Stomach (tissue), 4 donors: Measurements from ENCODE around the gene UGGT2.

ENCODE experiments used
- CTCF ChIP-seq, 7 experiments: fragments of 450-650 bp in 4 of 7; fragments of 200-600 bp in 3 of 7; sonication (generic) in 3 of 7; IDR thresholded peaks; one replicate each; pipeline ENCODE4 v1.5.1; 2016 to 2019; ENCODE audit warnings: antibody characterized with exemption in 7 of 7, control low read depth in 2 of 7, mild to moderate bottlenecking in 1 of 7
- EP300 ChIP-seq: sonication (generic); formaldehyde crosslinking; IDR thresholded peaks from one replicate; pipeline ENCODE4 v1.6.1; 2017; ENCODE audit warnings: antibody characterized with exemption
- POLR2A ChIP-seq, 4 donors: fragments of 450-650 bp; IDR thresholded peaks; one replicate each; pipeline ENCODE4 v1.6.1; 2016; ENCODE audit warnings: antibody characterized with exemption in 4 of 4, control low read depth in 2 of 4, mild to moderate bottlenecking in 1 of 4, moderate library complexity in 1 of 4
- POLR2AphosphoS5 ChIP-seq, 3 donors: sonication (generic); formaldehyde crosslinking; IDR thresholded peaks; one replicate each; pipeline ENCODE4 v1.6.1; 2016; ENCODE audit warnings: antibody characterized with exemption in 3 of 3

- TF ChIP-seq CTCF (IDR thresholded peaks at IDR 0.05) (no peak), POLR2AphosphoS5 (IDR thresholded peaks at IDR 0.05) (no peak), POLR2A (IDR thresholded peaks at IDR 0.05) (no peak), EP300 (no peak)
Observed at GRCh38 chr13:96089139-96089538, 35.9 kb upstream of the UGGT2 start.
